ENCODE data around the gene TUT4.

TUT4 gene

GRCh38 chr1:52531249-52531872, 21.5 kb downstream of the TUT4 start:
- no peak for DNase-seq

GRCh38 chr1:52530563-52531144, 22.2 kb downstream of the TUT4 start:
- peak; percentile 9 for DNase-seq

DNA sequence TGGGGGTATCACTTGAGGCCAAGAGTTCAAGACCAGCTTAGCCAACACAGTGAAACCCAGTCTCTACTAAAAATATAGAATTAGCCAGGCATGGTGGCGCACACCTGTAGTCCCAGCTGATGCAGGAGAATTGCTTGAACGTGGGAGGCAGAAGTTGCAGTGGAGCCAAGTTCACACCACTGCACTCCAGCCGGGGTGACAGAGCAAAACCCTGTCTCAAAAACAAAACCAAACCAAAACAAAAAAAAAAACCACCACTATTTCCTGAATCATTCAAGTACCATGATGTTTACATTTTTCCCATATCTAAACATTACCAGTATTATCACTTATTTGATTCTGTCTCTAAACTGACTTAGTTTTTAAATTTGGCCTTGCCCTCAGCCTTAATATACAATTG, 29.5 kb downstream of the TUT4 start:
- DNase-seq = no peak

GRCh38 chr1:52520148-52520547, 32.7 kb downstream of the TUT4 start:
- peak; percentile 84 for DNase-seq

- no peak for DNase-seq
These were observed 33.9 kb downstream of the TUT4 start for GRCh38 chr1:52518962-52519361.

DNA sequence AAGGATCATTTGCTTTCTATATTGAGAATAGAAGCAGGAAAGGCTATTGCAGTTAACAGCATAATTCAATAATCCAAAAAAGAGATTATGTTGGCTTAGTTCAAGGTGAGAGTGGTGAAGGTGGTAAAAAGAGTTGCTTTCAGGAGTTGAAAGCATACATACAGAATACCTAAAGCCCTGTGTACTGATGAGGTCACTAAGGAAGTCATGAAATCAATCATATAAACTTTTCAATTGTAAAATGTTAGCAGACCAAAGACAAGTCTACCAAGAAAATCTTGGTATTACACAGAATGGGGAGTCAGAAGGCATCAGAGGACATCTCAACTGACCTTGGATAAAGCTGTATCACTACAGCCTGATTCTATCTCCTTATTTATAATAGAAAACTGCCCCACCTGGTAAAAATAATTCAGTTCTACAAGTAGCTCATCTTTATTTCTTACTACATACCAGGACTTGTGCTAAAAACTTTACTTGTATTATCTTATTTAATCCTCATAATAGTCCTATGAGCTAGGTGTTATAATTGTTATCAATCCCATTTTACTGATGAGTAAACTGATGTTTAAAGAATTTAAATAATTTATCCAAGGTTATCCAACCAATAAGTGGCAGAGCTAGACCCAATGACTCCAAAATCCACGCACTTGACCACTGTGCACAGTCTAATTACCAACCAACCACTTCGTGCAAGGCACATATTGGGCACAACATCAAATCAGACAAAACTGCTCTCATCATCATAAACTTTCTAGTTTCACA, 40.9 kb downstream of the TUT4 start:
- DNase-seq = no peak

GRCh38 chr1:52511439-52511838, 41.5 kb downstream of the TUT4 start:
- DNase-seq = no peak

DNA sequence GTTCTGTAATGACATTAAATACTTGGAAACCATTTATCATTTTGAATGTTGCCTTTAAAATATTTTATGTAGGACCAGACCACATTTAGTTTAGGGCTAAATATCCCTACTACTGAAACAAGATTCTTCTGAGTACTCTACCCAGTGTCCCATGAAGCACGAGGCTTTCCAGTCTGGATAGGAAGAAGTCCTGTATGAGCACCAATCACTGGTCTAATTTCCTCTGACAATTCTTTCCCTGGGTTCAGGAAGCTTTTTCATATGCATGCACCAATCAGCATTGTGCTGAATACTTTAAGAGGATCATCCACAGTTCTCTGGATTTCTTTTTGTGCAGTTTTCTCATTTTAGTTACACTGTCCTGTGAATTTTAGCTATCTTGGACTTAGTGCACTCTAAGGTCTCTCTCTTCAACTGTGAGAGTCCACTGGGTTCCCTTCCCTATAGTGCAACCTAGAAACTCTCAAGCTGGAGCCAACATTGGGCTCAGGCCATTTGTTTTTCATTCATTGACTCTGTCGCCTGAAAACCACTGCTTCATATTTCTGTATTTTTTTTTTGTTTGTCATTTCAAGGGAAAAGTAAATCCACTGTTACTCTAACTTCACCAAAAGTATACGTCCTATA, 45.9 kb downstream of the TUT4 start:
- DNase-seq = no peak

GRCh38 chr1:52506349-52506748, 46.5 kb downstream of the TUT4 start:
- DNase-seq = no peak

- DNase-seq = no peak
These were observed 48.2 kb downstream of the TUT4 start for GRCh38 chr1:52504720-52505119.

- DNase-seq = no peak
These were observed 49.2 kb downstream of the TUT4 start for GRCh38 chr1:52503706-52504105.

GRCh38 chr1:52502789-52503188, 50.1 kb downstream of the TUT4 start:
- DNase-seq = peak; percentile 36

DNA sequence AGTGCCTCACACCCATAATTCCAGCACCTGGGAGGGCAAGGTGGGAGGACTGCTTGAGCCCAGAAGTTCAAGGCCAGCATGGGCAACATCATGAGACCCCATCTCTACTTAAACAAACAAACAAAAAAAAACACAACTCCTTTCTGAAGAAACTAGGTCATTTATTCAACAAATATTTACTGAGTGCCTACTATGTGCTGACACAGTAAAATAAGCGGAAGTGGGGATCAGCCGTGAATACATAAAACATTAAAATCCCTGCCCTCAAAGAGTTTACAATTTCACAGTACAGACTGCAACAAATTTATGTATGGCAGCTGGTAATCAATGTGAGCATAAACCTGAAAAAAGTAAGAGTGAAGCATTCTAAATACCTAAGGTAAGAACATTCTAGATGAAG, 65.3 kb downstream of the TUT4 start:
- DNase-seq = no peak

- DNase-seq = no peak
These were observed 70.4 kb downstream of the TUT4 start for GRCh38 chr1:52482326-52483004.

- no peak for DNase-seq
These were observed 73.8 kb downstream of the TUT4 start for GRCh38 chr1:52479076-52479475.

DNA sequence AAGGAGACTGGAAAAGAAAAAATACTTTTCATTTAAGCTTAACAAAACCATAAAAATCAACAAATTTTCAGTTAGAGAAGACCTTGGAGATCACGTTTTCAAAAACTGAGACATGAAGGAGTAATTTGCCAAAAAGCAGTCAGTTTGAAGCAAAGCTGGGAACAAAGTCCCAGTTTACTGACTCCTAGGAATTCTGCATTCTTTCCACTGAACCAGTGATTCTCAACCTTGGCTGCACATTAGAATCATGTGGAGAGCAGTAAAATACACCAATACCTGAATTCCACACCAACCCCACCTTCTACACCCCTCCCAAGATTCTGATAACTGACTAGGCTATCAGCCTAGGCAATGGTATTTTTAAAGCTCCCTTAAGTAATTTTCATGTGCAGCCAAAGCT, 75.0 kb downstream of the TUT4 start:
- no peak for DNase-seq

GRCh38 chr1:52476943-52477342, 75.9 kb downstream of the TUT4 start:
- DNase-seq = no peak

DNA sequence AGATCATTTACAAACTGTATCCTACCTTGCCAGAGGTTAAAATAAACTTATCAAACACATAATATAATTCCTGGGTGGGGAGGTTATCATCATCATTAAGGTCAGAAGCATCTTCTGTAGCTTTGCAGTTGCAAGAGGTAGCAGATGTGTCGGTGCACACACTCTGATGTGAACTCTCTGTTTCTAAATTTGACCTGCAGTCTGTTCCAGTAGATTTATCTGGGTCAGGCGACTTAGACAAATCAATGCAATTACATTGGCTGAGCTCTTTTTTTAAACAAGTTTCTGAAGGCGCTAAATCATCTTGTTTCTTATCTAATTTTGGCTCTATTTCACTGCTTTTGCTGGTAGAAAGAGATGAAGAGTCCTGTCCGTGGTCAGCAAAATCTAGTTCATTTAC, 78.1 kb downstream of the TUT4 start:
- peak; percentile 25 for DNase-seq

GRCh38 chr1:52473039-52473438, 79.9 kb downstream of the TUT4 start:
- DNase-seq = no peak

DNA sequence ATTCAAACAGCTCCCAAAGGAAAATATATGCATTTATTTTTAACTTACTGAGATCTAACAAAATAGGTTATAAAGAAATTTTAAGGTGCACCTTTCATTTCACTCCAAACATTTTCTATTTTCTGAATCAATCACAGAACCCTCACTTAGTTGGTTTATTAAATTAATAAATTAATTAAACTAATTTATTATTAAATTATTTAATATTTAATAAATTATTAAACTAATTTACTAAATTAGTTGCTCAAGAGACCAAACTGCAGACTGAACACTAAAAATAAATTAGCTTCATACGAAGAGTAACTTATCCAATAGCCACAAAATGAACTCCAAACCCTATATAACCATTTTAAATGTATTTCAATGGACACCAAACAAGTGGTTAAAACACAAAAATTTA, 80.5 kb downstream of the TUT4 start:
- no peak for DNase-seq

DNA sequence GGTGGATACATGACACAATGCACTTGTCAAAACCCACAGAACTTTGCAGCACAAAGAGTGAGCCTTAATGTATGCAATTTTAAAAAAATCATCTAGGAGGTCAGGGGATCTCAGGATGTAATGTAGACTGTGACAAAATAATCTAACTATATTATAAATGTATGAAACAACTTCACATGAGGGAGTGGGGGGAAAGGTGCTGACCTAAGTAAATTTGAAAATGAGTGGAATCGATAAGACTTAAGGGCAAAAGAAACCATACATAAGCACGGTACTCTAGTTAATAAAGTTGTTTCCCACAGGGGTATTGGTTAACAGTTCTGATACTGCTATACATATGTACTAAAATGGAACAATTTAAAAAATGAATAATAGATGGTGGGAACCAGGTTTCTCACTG, 83.8 kb downstream of the TUT4 start:
- no peak for DNase-seq

- no peak for DNase-seq
These were observed 89.0 kb downstream of the TUT4 start for GRCh38 chr1:52463891-52464290.

DNA sequence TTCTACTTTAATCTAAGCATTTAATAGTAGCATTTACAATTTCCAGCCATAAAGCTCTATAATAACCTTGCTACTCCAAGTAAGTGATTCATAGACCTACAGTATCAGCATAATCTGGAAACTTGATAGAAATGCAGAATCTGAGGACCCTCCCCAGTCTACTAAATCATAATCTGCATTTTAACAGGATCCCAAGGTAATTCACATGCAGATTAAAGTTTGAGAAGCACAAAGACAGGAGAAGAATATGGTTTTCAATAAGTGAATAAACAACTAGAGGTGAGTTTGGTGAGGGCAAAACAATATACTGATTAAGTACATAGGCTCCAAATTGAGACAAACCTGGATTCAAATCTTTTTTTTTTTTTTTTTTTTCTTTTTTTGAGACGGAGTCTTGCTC, 91.1 kb downstream of the TUT4 start:
- no peak for DNase-seq
